GM12872 (cell line): ENCODE data around the gene GRAMD2A.

Source experiments
- TF ChIP-seq, protein P1 (sequence below): IDR thresholded peaks from 3 replicates; pipeline ENCODE4 v1.5.1; 2011; ENCODE audit warnings: low read depth, mild to moderate bottlenecking, low read length, moderate library complexity; ENCODE audit not compliant: insufficient read depth

Gene GRAMD2A

DNA sequence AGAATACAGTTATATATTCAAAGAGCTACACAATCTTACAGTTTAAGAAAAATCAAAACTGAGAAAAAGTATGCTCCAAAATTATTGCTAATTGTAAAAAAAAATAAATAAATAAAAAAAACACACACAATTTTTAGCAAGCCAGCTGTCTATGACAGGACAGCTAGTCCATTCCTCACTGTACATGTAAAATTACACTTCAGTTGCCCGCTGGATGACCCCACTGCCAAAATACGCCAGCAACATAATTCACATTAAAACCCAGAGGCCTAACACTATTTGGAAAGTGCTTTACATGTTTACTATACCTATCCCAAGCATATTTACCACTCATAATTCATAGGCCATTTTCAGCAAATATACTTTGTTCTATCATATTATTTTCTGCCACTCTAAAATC, 85.5 kb downstream of the GRAMD2A start:
- TF ChIP-seq, protein P1, sequence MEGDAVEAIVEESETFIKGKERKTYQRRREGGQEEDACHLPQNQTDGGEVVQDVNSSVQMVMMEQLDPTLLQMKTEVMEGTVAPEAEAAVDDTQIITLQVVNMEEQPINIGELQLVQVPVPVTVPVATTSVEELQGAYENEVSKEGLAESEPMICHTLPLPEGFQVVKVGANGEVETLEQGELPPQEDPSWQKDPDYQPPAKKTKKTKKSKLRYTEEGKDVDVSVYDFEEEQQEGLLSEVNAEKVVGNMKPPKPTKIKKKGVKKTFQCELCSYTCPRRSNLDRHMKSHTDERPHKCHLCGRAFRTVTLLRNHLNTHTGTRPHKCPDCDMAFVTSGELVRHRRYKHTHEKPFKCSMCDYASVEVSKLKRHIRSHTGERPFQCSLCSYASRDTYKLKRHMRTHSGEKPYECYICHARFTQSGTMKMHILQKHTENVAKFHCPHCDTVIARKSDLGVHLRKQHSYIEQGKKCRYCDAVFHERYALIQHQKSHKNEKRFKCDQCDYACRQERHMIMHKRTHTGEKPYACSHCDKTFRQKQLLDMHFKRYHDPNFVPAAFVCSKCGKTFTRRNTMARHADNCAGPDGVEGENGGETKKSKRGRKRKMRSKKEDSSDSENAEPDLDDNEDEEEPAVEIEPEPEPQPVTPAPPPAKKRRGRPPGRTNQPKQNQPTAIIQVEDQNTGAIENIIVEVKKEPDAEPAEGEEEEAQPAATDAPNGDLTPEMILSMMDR: no peak

DNA sequence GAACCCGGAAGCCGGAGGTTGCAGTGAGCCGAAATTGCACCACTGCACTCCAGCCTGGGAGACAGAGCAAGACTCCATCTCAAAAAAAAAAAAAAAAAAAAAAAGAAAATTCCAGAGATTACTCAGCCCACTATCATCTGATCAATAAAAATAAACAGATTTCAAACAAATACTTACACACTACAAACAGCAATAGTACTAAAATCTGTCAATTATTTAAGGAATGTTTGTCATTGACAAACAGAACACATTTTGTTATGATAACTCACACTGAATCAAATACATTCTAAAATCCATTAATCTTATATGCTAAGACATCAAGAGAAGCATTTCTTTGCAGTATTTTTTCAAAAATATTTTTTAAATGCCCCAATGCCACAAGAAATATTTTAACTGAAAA, 87.2 kb downstream of the GRAMD2A start:
- TF ChIP-seq, protein P1: no peak
